Measurements from ENCODE around the gene PSMC5.

The PSMC5 gene

DNA sequence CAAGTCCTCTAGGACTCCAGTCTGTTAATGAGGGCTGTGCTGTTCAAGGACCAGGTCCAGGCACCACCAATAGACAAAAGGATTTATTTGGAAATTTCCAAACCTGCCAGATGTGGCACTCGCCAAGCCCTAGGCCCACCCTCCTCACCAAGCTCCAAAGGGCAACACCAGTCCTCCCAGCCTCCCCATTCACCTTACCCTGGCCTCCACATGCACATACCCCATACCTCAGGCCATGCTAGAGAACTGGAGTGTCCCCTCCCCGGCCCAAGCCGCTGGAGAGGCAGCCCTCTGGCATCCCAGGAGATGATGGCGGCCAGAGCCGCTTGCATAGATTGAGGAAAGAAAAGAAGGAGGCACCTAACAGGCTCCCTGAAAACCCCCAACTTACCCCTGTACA, 4.8 kb downstream of the PSMC5 start:
- no peak overlapping the region for H3K4me3 ChIP-seq (ENCODE audit: control insufficient read depth, low read depth, low read length)
- TF ChIP-seq, protein P1, sequence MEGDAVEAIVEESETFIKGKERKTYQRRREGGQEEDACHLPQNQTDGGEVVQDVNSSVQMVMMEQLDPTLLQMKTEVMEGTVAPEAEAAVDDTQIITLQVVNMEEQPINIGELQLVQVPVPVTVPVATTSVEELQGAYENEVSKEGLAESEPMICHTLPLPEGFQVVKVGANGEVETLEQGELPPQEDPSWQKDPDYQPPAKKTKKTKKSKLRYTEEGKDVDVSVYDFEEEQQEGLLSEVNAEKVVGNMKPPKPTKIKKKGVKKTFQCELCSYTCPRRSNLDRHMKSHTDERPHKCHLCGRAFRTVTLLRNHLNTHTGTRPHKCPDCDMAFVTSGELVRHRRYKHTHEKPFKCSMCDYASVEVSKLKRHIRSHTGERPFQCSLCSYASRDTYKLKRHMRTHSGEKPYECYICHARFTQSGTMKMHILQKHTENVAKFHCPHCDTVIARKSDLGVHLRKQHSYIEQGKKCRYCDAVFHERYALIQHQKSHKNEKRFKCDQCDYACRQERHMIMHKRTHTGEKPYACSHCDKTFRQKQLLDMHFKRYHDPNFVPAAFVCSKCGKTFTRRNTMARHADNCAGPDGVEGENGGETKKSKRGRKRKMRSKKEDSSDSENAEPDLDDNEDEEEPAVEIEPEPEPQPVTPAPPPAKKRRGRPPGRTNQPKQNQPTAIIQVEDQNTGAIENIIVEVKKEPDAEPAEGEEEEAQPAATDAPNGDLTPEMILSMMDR (IDR thresholded peaks at IDR 0.05; ENCODE audit: control insufficient read depth, insufficient read depth, low read depth, low read length, missing control alignments) = no peak
- no peak for DNase-seq (ENCODE audit: low read depth)

DNA sequence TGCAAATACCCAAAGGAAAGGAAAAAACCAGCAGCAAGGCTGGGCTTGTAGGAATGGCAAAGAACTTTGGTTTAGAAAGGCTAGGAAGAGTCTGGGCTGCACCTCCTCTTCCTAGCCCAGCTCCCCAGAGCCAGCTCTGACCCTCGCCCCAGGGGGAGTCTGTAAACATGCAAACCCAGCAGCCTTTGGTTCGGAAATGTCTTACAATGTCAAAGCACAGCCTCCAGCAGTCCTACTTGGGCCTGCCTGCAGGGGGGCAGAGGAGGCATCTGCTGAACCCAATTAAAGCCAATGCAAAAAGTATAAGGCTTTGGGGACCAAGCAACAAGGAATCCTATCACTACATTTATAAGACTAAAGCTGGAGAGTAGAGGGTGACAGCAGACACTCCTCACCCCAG, 5.2 kb downstream of the PSMC5 start:
- TF ChIP-seq, protein P1 (IDR thresholded peaks at IDR 0.05; ENCODE audit: control insufficient read depth, insufficient read depth, low read depth, low read length, missing control alignments) = no peak
- no peak for DNase-seq (ENCODE audit: low read depth)

DNA sequence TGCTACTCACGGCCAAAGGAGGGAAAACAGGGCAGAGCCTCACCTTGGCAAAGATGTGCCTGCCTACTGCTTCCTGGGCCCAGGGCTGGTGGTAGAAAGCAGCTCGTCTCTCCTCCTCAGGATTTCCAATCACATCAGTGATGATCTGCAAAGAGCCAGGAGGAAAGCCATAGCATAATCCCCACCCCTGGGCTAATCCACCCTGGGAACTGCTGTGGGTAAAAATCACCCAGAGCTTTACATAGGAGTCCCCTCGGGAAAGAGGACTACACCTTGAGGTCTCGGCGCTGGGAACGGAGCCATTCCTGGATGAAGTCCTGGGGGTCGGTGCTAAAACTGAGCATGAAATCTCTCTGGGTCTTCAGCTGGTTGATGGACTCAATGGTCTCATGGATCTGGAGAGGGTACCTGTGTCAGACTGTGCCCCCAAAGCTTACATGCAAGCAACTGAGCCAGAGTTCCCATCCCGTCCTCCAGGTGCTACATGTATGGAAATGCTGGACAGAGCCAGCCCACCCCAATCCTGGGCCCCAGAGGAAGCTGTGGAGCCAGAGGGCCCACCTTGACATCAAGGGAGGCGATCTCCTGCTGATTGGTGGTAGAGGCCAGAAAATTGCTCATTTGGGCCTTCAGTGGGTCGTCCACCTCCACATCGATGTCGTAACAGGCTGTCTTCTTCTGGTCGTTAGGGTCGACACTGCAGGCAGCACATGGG, 6.0 kb downstream of the PSMC5 start:
- H3K4me3 ChIP-seq (ENCODE audit: control insufficient read depth, low read depth, low read length) = no peak overlapping the region
- DNase-seq (ENCODE audit: low read depth) = no peak
- TF ChIP-seq, protein P1 (IDR thresholded peaks at IDR 0.05; ENCODE audit: control insufficient read depth, insufficient read depth, low read depth, low read length, missing control alignments) = no peak

More for the DNA sequence above, 5.2 kb downstream of the PSMC5 start:
- no peak overlapping the region for H3K4me3 ChIP-seq (ENCODE audit: control insufficient read depth, low read depth, low read length)

DNA sequence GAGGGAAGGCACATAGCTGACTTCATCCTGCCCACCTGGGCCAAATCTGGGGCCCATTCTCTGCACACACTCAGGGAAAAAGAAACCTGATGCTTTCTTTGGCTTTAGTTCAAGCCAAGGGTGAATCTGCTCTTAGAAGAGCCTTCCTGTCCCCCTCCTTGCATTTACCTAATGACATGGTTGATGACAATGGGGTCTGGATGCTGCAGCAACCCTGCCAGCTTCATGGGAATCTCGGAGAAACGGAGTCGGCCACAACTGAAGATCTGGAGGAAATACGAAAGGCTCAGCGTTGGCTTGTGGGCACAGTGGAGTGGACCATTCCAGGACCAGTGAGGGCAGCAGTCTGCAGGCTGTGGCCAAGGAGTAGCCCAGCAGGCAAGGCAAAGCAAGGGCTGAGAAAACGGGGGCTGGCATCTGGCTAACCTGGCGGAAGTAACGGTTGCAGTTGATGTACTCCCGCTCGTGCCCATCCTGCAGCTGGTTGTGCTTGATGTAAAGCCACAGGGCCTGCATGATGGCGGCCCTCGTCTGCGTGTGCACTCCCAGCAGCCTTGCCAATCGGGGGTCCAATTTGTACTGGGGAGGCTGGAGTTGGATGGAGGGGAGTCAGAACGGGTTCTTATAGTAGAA, 6.6 kb downstream of the PSMC5 start:
- no peak for DNase-seq (ENCODE audit: low read depth)
- TF ChIP-seq, protein P1 (IDR thresholded peaks at IDR 0.05; ENCODE audit: control insufficient read depth, insufficient read depth, low read depth, low read length, missing control alignments) = no peak
- H3K4me3 ChIP-seq (ENCODE audit: control insufficient read depth, low read depth, low read length) = no peak overlapping the region

DNA sequence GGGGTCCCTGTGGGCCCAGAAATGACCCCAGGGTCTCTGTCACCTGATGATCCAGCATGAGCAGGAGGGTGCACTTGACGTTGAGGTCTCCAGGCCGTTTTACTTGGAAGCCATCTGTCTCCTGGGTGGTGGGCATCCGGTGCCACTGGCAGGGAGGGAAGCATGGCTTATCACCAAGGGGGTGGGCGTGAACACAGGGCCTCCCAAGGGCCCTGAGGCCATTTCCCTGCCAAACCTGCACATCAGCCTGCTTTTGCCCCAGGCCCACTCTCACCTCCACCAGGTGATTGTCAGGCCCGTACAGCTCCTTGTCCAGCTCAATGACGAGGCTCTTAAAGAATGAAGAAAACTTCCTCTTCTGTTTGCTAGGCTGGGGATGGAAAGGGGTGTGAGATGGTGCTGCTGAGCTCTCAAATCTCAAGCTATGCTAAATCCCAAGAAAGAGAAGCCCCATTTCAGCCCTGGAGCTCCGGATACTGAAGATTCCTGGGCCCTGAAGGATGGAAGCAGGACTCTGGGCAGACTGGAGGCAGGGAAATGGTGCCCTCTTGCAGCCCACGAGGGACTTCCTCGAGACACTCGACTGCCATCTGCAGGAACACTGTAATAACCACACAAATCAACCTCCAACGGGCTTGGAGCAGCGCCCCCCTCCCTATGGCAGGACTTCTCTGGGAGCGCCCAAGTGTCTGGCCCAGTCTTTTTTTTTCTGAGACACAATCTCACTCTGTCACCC, 7.4 kb downstream of the PSMC5 start:
- TF ChIP-seq, protein P1 (IDR thresholded peaks at IDR 0.05; ENCODE audit: control insufficient read depth, insufficient read depth, low read depth, low read length, missing control alignments) = peak; percentile 81
- H3K4me3 ChIP-seq (ENCODE audit: control insufficient read depth, low read depth, low read length) = no peak overlapping the region
- DNase-seq (ENCODE audit: low read depth) = peak; percentile 59

DNA sequence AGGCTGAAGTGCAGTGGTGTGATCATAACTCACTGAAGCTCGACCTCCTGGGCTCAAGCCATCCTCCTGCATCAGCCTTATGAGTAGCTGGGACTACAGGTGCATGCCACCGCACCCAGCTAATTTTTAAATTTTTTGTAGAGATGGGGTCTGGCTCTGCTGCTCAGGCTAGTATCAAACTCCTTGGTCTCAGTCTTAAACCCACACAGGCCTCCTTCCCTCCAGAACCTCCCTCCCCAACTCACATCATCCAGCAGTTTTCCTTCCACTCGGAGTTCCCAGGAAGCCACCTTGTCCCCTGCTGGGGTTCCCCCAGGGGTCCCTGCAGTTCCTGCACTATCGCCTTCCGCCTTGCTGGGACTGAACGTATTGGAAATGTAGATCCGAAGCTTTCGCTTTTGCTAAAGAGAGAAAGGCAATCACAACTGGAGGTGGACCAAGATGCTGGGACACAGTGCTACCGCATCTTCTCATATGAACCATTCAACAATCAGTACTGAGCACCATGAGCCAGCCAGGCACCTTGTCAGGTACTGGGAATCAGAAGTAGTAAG, 8.0 kb downstream of the PSMC5 start:
- DNase-seq (ENCODE audit: low read depth) = no peak
- TF ChIP-seq, protein P1 (IDR thresholded peaks at IDR 0.05; ENCODE audit: control insufficient read depth, insufficient read depth, low read depth, low read length, missing control alignments) = no peak

More for the DNA sequence above, 8.0 kb downstream of the PSMC5 start:
- H3K4me3 ChIP-seq (ENCODE audit: control insufficient read depth, low read depth, low read length) = no peak overlapping the region
